Uterus (tissue), 4 donors: ENCODE measurements around the gene FAM50A. TPM values are rescaled to one million over a fixed set of nuclear protein-coding genes. Genes with fewer than 3 reads are reported as not detected.
"Not testable (repeated sequence)": the region's sequence is repeated elsewhere in the genome, so short reads cannot be mapped to it uniquely, and the experiment has no call there.

Source experiments
- DNase-seq, 2 donors: peaks; one replicate each; pipeline ENCODE4 v3.0.0-alpha.2; 2019 to 2020
- H3K27ac ChIP-seq, 2 donors: fragments of 200-600 bp; sonication (generic); 1 replicate in 1 of 2; 2 replicates in 1 of 2; pipeline ENCODE4 v1.5.1; 2016 to 2018
- H3K27me3 ChIP-seq, 2 donors: fragments of 200-600 bp; sonication (generic); one replicate each; pipeline ENCODE4 v1.5.1; 2018 to 2019; ENCODE audit warnings: control low read depth in 1 of 2
- H3K36me3 ChIP-seq, 2 donors: fragments of 200-600 bp; sonication (generic); one replicate each; pipeline ENCODE4 v1.5.1; 2019; ENCODE audit warnings: control low read depth in 1 of 2
- H3K4me1 ChIP-seq, 2 donors: fragments of 200-600 bp; sonication (generic); one replicate each; pipeline ENCODE4 v1.5.1; 2018 to 2019; ENCODE audit warnings: control low read depth in 1 of 2
- H3K4me3 ChIP-seq, 2 donors: fragments of 200-600 bp; sonication (generic); 1 replicate in 1 of 2; 2 replicates in 1 of 2; pipeline ENCODE4 v1.5.1; 2018 to 2019; ENCODE audit warnings: mild to moderate bottlenecking in 1 of 2
- H3K9me3 ChIP-seq, 2 donors: fragments of 200-600 bp; sonication (generic); one replicate each; pipeline ENCODE4 v1.5.1; 2019; ENCODE audit warnings: control low read depth in 1 of 2
- POLR2A ChIP-seq, 2 donors: fragments of 450-650 bp; IDR thresholded peaks; one replicate each; pipeline ENCODE4 v1.6.1; 2016; ENCODE audit warnings: antibody characterized with exemption in 2 of 2, mild to moderate bottlenecking in 1 of 2, moderate library complexity in 1 of 2
- intact Hi-C: fragments of 100-400 bp; cut with DNase I; formaldehyde crosslinking; loops from one replicate; pipeline ENCODE4 v1.15.1; 2023; ENCODE audit warnings: low total_unique reads
- total RNA-seq, 4 donors: library from RNA; depleted of rRNA in 3 of 4; stranded (reverse); fragments of >200 nt in 3 of 4; gene quantifications; one replicate each; pipeline versions ENCODE4 v1.1.0 to v1.2.4, GENCODE V29; 2014 to 2023
- TF ChIP-seq, protein P1 (sequence below), 4 experiments: fragments of 200-600 bp in 2 of 4; fragments of 450-650 bp in 2 of 4; sonication (generic) in 2 of 4; IDR thresholded peaks; one replicate each; pipeline ENCODE4 v1.5.1; 2016 to 2019; ENCODE audit warnings: antibody characterized with exemption in 4 of 4, mild to moderate bottlenecking in 2 of 4, moderate library complexity in 1 of 4
- donor health status: DM: yes; HTN: yes; CAD: no.

FAM50A gene
- total RNA-seq, 4 donors from 2014 or later: 16.4 to 48.8 (median 28.3) TPM

- intact Hi-C loops: no loop called here
These were observed 45.0 kb upstream of the FAM50A start for GRCh38 chrX:154398668-154399526.

DNA sequence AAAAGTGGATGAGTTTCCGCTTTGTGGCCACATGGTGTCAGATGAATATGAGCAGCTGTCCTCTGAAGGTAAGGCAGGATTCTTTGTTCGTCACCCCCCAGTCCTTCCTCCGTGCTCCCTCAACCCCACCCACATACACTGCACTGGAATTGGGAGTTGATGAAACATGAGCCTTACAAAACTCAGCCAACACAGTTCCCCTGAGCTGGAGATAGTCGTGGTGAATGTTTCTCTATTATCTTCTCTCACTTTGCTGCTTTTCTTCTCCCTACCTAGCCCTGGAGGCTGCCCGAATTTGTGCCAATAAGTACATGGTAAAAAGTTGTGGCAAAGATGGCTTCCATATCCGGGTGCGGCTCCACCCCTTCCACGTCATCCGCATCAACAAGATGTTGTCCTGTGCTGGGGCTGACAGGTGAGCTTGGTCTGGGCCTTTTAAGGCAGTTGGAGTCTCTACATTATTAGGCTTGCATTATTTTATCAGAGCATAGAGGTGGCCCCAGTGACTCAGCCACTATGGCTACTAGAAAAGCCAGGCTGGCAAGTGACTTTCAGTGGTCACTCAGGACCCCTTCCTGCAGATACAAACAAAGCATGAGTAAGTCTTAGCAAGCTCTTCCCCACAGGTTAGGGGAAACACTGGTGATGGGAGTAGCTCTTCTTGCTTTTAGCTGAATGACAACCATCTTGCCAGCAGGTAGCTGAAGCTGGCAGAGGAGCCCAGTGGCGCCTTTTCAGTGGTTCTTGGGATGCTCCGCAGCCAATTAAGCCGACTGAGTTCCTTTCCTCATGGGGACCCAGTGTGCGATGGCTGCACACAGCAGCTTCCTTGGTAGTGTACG lies 44.2 kb upstream of the FAM50A start:
- H3K27ac ChIP-seq: peak overlapping the region; percentile 92 to 99
- peak overlapping the region; percentile 59 to 71 for H3K4me3 ChIP-seq
- intact Hi-C loops: no loop called here
- no peak for DNase-seq
- H3K27me3 ChIP-seq: no peaks in the 10 kb centered on the region
- TF ChIP-seq POLR2A (IDR thresholded peaks at IDR 0.05): no peak
- TF ChIP-seq, protein P1, sequence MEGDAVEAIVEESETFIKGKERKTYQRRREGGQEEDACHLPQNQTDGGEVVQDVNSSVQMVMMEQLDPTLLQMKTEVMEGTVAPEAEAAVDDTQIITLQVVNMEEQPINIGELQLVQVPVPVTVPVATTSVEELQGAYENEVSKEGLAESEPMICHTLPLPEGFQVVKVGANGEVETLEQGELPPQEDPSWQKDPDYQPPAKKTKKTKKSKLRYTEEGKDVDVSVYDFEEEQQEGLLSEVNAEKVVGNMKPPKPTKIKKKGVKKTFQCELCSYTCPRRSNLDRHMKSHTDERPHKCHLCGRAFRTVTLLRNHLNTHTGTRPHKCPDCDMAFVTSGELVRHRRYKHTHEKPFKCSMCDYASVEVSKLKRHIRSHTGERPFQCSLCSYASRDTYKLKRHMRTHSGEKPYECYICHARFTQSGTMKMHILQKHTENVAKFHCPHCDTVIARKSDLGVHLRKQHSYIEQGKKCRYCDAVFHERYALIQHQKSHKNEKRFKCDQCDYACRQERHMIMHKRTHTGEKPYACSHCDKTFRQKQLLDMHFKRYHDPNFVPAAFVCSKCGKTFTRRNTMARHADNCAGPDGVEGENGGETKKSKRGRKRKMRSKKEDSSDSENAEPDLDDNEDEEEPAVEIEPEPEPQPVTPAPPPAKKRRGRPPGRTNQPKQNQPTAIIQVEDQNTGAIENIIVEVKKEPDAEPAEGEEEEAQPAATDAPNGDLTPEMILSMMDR (IDR thresholded peaks at IDR 0.05): no peak
- H3K36me3 ChIP-seq: no peaks in the 10 kb centered on the region
- no peaks in the 10 kb centered on the region for H3K4me1 ChIP-seq
- no peaks in the 10 kb centered on the region for H3K9me3 ChIP-seq

More at GRCh38 chrX:154398668-154399526, 45.0 kb upstream of the FAM50A start:
- peak; percentile 84 to 86 for DNase-seq
- TF ChIP-seq, protein P1 (IDR thresholded peaks at IDR 0.05): peak; percentile 66 to 82 (median 70)
- no peak for TF ChIP-seq POLR2A (IDR thresholded peaks at IDR 0.05)
- H3K36me3 ChIP-seq: no peaks in the 10 kb centered on the region
- no peaks in the 10 kb centered on the region for H3K9me3 ChIP-seq
- H3K4me1 ChIP-seq: no peaks in the 10 kb centered on the region
- no peaks in the 10 kb centered on the region for H3K27me3 ChIP-seq
- H3K4me3 ChIP-seq: peak overlapping the region; percentile 59 to 71
- H3K27ac ChIP-seq: peak overlapping the region; percentile 92 to 99

GRCh38 chrX:154400369-154400817 lies 43.5 kb upstream of the FAM50A start:
- H3K27ac ChIP-seq: peak overlapping the region in 1 of 2 donors; percentile 92
- H3K9me3 ChIP-seq, DNase-seq, H3K27me3 ChIP-seq, H3K36me3 ChIP-seq, H3K4me1 ChIP-seq, H3K4me3 ChIP-seq, intact Hi-C loops: not testable (repeated sequence)

GRCh38 chrX:154401045-154401799 lies 42.7 kb upstream of the FAM50A start:
- DNase-seq: no peak
- TF ChIP-seq POLR2A (IDR thresholded peaks at IDR 0.05): no peak
- TF ChIP-seq, protein P1 (IDR thresholded peaks at IDR 0.05): no peak
- H3K27ac ChIP-seq: no peak overlapping the region
- H3K4me1 ChIP-seq: no peaks in the 10 kb centered on the region
- intact Hi-C loops: no loop called here
- H3K27me3 ChIP-seq: no peaks in the 10 kb centered on the region
- no peaks in the 10 kb centered on the region for H3K36me3 ChIP-seq
- H3K4me3 ChIP-seq: no peak overlapping the region
- no peaks in the 10 kb centered on the region for H3K9me3 ChIP-seq

DNA sequence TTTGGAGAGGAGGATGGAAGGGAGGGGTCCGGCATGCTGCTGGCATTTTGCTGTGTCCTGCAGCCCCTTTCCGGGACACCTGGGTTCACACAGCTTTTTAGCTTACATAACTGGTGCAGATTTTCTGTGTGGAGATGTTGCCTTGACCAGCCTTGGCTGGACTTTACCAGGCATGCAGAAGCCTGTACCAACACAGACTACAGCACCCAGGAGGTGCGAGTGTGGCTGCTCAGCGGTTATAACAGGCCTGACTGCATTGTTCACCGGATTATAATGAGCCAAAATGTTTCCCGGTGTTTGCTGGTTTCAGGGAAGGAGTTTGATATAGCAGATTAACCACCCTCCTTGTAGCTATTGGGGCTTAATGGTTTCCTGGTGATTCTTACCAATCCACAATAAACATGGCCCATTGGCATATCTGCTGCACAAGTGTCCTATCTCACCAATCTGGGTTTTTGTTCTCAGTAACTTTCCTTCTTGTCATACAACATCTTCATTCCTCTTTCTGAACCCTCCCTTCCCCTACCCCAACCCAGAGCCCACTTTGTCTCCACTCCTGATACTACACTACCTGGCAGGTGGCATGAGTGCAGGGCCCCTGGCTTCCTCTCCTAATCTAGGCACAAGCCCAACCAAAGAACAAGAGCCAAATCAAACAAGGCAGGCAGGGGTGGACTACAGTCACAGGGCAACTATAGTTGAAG lies 41.9 kb upstream of the FAM50A start:
- no peaks in the 10 kb centered on the region for H3K9me3 ChIP-seq
- TF ChIP-seq, protein P1 (IDR thresholded peaks at IDR 0.05): no peak
- TF ChIP-seq POLR2A (IDR thresholded peaks at IDR 0.05): no peak
- intact Hi-C loops: no loop called here
- H3K4me1 ChIP-seq: no peaks in the 10 kb centered on the region
- no peak for DNase-seq
- H3K27me3 ChIP-seq: no peaks in the 10 kb centered on the region
- H3K36me3 ChIP-seq: no peaks in the 10 kb centered on the region
- H3K4me3 ChIP-seq: no peak overlapping the region
- H3K27ac ChIP-seq: no peak overlapping the region
